PC-3 (cell line): Measurements from ENCODE around the gene SLC6A16. TPM values are rescaled to one million over a fixed set of nuclear protein-coding genes. Genes with fewer than 3 reads are reported as not detected.
"Not testable (repeated sequence)": the region's sequence is repeated elsewhere in the genome, so short reads cannot be mapped to it uniquely, and the experiment has no call there.

Experiments
- ATAC-seq: fragments of 200-7000 bp; cut with Tn5 transposase; 2 replicates; pipeline ENCODE4 v1.9.1; 2020; ENCODE audit warnings: mild to moderate bottlenecking, moderate library complexity
- BruUV-seq: library from RNA; stranded (reverse); fragments of 400-500 nt; replicated peaks from 2 replicates; lab custom pipeline; 2021; lab: Mats Ljungman, UMichigan
- CTCF ChIA-PET: fragments of 300-600 bp; sonication (Branson Sonifier 250); formaldehyde crosslinking; loops from one replicate; lab custom pipeline; 2022; ENCODE audit warnings: antibody characterized with exemption; lab: Charles Lee
- POLR2A ChIA-PET: fragments of 300-600 bp; sonication (Branson Sonifier 250); formaldehyde crosslinking; loops from one replicate; lab custom pipeline; 2022; ENCODE audit warnings: antibody characterized with exemption; ENCODE audit not compliant: unreplicated experiment; lab: Charles Lee
- DNase-seq: peaks from one replicate; pipeline ENCODE4 v3.0.0-alpha.2; 2015
- H2AFZ ChIP-seq: fragments of 300-600 bp; sonication (generic); 2 replicates; pipeline ENCODE4 v1.6.0; 2016; ENCODE audit warnings: antibody characterized with exemption, low read length
- H3F3A ChIP-seq: fragments of 300-600 bp; sonication (generic); one replicate; pipeline ENCODE4 v1.6.0; 2017; ENCODE audit warnings: antibody characterized with exemption, low read length, control low read depth, mild to moderate bottlenecking; ENCODE audit not compliant: unreplicated experiment
- H3K27ac ChIP-seq: fragments of 300-600 bp; sonication (generic); 2 replicates; pipeline ENCODE4 v1.5.1; 2016; ENCODE audit warnings: mild to moderate bottlenecking, low read length
- H3K27me3 ChIP-seq: fragments of 300-600 bp; sonication (generic); 2 replicates; pipeline ENCODE4 v1.6.1; 2016; ENCODE audit warnings: low read length, mixed read lengths
- H3K36me3 ChIP-seq: fragments of 300-600 bp; sonication (generic); 2 replicates; pipeline ENCODE4 v1.6.1; 2016; ENCODE audit warnings: low read depth, mixed run types, low read length, mixed read lengths
- H3K4me1 ChIP-seq: fragments of 300-600 bp; sonication (generic); 2 replicates; pipeline ENCODE4 v1.5.1; 2016; ENCODE audit warnings: low read length; ENCODE audit not compliant: insufficient read depth
- H3K4me2 ChIP-seq: fragments of 300-600 bp; sonication (generic); 2 replicates; pipeline ENCODE4 v1.6.0; 2016; ENCODE audit warnings: low read length
- H3K4me3 ChIP-seq: fragments of 300-600 bp; sonication (generic); 2 replicates; pipeline ENCODE4 v1.5.1; 2016; ENCODE audit warnings: mild to moderate bottlenecking, low read length, mixed read lengths
- H3K79me2 ChIP-seq: fragments of 300-600 bp; sonication (generic); 2 replicates; pipeline ENCODE4 v1.6.1; 2017; ENCODE audit warnings: low read length, mixed read lengths
- H3K9ac ChIP-seq: fragments of 300-600 bp; sonication (generic); 2 replicates; pipeline ENCODE4 v1.6.0; 2016; ENCODE audit warnings: mild to moderate bottlenecking, low read length
- H3K9me2 ChIP-seq: fragments of 300-600 bp; sonication (generic); replicated peaks from 2 replicates; pipeline ENCODE4 v1.6.1; 2016; ENCODE audit warnings: mixed run types, low read length, mixed read lengths
- H3K9me3 ChIP-seq: fragments of 300-600 bp; sonication (generic); 2 replicates; pipeline ENCODE4 v1.6.1; 2016; ENCODE audit warnings: low read length, mixed read lengths
- H4K20me1 ChIP-seq: fragments of 300-600 bp; sonication (generic); 2 replicates; pipeline ENCODE4 v1.6.1; 2016; ENCODE audit warnings: low read length, mixed read lengths
- EZH2 ChIP-seq: fragments of 300-600 bp; sonication (generic); IDR thresholded peaks from one replicate; pipeline ENCODE4 v1.6.1; 2017; ENCODE audit warnings: antibody characterized with exemption, mild to moderate bottlenecking, low read length; ENCODE audit not compliant: unreplicated experiment
- EZH2phosphoT487 ChIP-seq: fragments of 300-600 bp; sonication (generic); IDR thresholded peaks from 2 replicates; pipeline ENCODE4 v1.6.1; 2018; ENCODE audit warnings: mild to moderate bottlenecking, antibody characterized with exemption, low read length, borderline replicate concordance
- intact Hi-C: fragments of 100-400 bp; cut with micrococcal nuclease; formaldehyde crosslinking; loops from 2 replicates; pipeline ENCODE4 v1.9.0; 2023
- total RNA-seq: library from RNA; depleted of rRNA; stranded (reverse); fragments of >200 nt; gene quantifications from 2 replicates; pipeline ENCODE4 v1.2.3, GENCODE V29; 2014
- TF ChIP-seq, protein P1 (sequence below): fragments of 300-600 bp; sonication (generic); conservative IDR thresholded peaks from 2 replicates; pipeline ENCODE4 v1.5.1; 2017; ENCODE audit warnings: antibody characterized with exemption, low read depth, mild to moderate bottlenecking, low read length

The SLC6A16 gene
- total RNA-seq, 1 experiment from 2014 or later = not detected

DNA sequence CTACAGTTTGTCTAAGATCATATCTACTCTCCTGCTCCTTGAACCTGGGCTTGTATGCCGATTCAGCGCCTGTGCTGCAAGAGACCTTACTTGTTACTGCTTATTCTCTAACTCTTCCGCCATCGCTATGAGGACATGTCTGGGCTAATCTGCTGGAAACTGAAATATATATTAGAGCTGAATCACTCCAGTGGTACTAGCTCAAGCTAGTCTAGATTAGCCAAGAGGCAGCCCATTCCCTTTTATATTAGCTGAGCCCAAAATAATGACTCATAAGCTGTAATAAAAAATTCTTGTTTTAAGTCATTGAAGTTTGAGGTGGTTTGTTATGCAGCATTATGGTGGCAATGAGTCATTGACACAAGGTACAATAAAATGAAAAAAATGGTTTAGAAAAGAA lies 52.8 kb downstream of the SLC6A16 start:
- DNase-seq (peak; percentile 81), ATAC-seq (peak; percentile 92)
- H3K9me3 ChIP-seq = peaks cover 5% of the 10 kb centered on the region; the same call in 1 of the 2 replicates
- H3K4me2 ChIP-seq = no peak overlapping the region
- H3F3A ChIP-seq = no peaks in the 10 kb centered on the region
- TF ChIP-seq EZH2phosphoT487 = no peak
- TF ChIP-seq, protein P1, sequence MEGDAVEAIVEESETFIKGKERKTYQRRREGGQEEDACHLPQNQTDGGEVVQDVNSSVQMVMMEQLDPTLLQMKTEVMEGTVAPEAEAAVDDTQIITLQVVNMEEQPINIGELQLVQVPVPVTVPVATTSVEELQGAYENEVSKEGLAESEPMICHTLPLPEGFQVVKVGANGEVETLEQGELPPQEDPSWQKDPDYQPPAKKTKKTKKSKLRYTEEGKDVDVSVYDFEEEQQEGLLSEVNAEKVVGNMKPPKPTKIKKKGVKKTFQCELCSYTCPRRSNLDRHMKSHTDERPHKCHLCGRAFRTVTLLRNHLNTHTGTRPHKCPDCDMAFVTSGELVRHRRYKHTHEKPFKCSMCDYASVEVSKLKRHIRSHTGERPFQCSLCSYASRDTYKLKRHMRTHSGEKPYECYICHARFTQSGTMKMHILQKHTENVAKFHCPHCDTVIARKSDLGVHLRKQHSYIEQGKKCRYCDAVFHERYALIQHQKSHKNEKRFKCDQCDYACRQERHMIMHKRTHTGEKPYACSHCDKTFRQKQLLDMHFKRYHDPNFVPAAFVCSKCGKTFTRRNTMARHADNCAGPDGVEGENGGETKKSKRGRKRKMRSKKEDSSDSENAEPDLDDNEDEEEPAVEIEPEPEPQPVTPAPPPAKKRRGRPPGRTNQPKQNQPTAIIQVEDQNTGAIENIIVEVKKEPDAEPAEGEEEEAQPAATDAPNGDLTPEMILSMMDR = no peak
- TF ChIP-seq EZH2 = no peak
- H3K36me3 ChIP-seq = no peaks in the 10 kb centered on the region
- H3K4me3 ChIP-seq = no peak overlapping the region
- intact Hi-C loops = no loop called here
- H3K27me3 ChIP-seq = peaks cover 20% of the 10 kb centered on the region
- no peak overlapping the region for H3K9ac ChIP-seq
- ChIA-PET POLR2A (interaction anchor here (1.0 kb wide), 1 partner anchor 90 kb away, joined by 4 read pairs; the partner anchor contains the start of gene TEAD2), CTCF (no interaction called here)
- no peak overlapping the region for H2AFZ ChIP-seq
- no peaks in the 10 kb centered on the region for H4K20me1 ChIP-seq
- no peak overlapping the region for H3K27ac ChIP-seq
- no peaks in the 10 kb centered on the region for H3K9me2 ChIP-seq
- H3K4me1 ChIP-seq = no peaks in the 10 kb centered on the region
- BruUV-seq = no TSS peak
- no peaks in the 10 kb centered on the region for H3K79me2 ChIP-seq

DNA sequence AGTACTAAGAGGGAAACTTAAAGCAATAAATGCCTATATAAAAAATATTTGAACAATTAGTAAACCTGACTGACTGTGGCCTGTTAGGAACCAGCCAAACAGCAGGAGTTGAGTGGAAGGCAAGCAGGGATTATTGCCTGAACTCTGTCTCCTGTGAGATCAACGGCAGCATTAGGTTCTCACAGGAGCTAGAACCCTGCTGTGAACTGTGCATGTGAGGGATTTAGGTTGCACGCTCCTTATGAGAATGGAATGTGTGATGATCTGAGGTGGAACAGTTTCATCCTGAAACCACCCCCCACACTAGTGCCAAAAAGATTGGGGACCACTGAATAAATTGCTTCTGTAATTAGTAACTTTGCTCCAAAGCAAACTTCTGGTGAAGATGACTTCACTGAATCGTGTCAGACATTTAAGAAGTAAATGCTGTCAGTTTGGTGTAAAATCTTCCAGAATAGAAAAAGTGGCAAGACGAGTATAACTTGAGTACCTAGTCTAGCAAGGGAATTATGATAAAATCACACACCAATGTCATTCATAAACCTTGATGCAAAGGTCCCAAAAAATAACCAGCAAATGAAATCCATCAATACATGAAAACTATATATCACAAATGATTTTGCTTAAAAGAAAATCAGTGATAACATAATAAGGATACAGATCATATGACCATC lies 53.8 kb downstream of the SLC6A16 start:
- Histone ChIP-seq H3K79me2 (no peaks in the 10 kb centered on the region), H3K27ac (no peak overlapping the region), H3K4me1 (no peaks in the 10 kb centered on the region), H3K9me3 (peaks cover 12% of the 10 kb centered on the region; the same call in 1 of the 2 replicates), H2AFZ (no peak overlapping the region), H3K36me3 (no peaks in the 10 kb centered on the region), H3K9ac (no peak overlapping the region), H3K4me2 (no peak overlapping the region), H3K9me2 (no peaks in the 10 kb centered on the region), H3K4me3 (no peak overlapping the region), H3F3A (no peaks in the 10 kb centered on the region), H3K27me3 (peaks cover 14% of the 10 kb centered on the region), H4K20me1 (no peaks in the 10 kb centered on the region)
- no peak for TF ChIP-seq EZH2phosphoT487
- TF ChIP-seq, protein P1 = no peak
- no peak for TF ChIP-seq EZH2
- ATAC-seq (no peak), DNase-seq (no peak)
- CTCF ChIA-PET = no interaction called here
- intact Hi-C loops = no loop called here
- POLR2A ChIA-PET = no interaction called here
- BruUV-seq = no TSS peak

DNA sequence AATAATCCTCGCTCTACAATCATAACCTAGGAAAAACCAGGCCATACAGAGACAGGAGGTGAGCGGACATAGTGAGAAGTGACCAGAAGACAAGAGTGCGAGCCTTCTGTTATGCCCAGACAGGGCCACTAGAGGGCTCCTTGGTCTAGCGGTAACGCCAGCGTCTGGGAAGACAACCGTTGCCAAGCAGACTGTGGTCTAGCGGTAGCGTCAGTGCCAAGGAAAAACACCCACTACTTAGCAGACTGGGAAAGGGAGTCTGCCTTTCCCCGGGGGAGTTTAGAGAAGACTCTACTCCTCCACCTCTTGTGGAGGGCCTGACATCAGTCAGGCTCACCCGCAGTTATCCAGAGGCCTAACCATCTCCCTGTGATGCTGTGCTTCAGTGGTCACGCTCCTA lies 58.6 kb downstream of the SLC6A16 start:
- DNase-seq = peak; percentile 48
- H4K20me1 ChIP-seq, H3K9ac ChIP-seq, POLR2A ChIA-PET, intact Hi-C loops, H3K36me3 ChIP-seq, H3K9me2 ChIP-seq, H3K4me1 ChIP-seq, H3K4me3 ChIP-seq, H3K4me2 ChIP-seq, H3K27ac ChIP-seq, H3F3A ChIP-seq, H3K27me3 ChIP-seq, BruUV-seq, ATAC-seq, H3K79me2 ChIP-seq, H2AFZ ChIP-seq, CTCF ChIA-PET: not testable (repeated sequence)
- H3K9me3 ChIP-seq = peaks cover 18% of the 10 kb centered on the region; the same call in 1 of the 2 replicates
- TF ChIP-seq, protein P1 = peak; percentile 59
